Glomerular visceral epithelial cell (primary cell): ENCODE measurements around the gene EPC1.
A peak's percentile ranks its signal among the peaks of the same experiment; 100 is the strongest.
"Not testable (repeated sequence)": the region's sequence is repeated elsewhere in the genome, so short reads cannot be mapped to it uniquely, and the experiment has no call there.

Experiments used
- DNase-seq: peaks from one replicate; pipeline ENCODE4 v3.0.0-alpha.2; 2016; ENCODE audit errors: extremely low spot score

Gene EPC1

GRCh38 chr10:32271617-32272016 lies 75.3 kb downstream of the EPC1 start:
- no peak for DNase-seq

- no peak for DNase-seq
These were observed 77.4 kb downstream of the EPC1 start for GRCh38 chr10:32269343-32270100.

- no peak for DNase-seq
These were observed 78.2 kb downstream of the EPC1 start for GRCh38 chr10:32268788-32269187.

GRCh38 chr10:32266979-32267378 lies 80.0 kb downstream of the EPC1 start:
- no peak for DNase-seq

DNA sequence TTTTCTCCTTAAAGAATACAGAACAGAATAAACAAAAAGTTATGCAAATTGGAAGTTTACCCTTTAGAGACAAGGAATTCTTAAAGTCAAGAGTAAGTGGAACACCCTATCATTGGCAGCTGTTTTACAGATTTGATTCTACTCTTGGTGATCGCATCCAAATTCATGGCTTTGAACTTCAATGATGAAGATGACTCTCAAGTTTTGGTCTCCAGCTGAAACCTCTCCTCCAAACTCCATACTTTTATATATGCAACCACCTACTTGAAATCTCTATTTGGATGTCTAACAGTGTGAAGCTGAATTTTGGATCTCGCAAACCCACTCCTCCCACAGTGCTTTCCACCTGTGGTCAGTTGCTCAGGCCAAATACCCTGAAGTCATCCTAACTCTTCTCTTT lies 80.4 kb downstream of the EPC1 start:
- DNase-seq = no peak

GRCh38 chr10:32265756-32266155 lies 81.2 kb downstream of the EPC1 start:
- DNase-seq = no peak

GRCh38 chr10:32263300-32263699 lies 83.7 kb downstream of the EPC1 start:
- peak; percentile 47 for DNase-seq

GRCh38 chr10:32259551-32259950 lies 87.4 kb downstream of the EPC1 start:
- no peak for DNase-seq

- peak; percentile 39 for DNase-seq
These were observed 90.1 kb downstream of the EPC1 start for GRCh38 chr10:32256613-32257437.

DNA sequence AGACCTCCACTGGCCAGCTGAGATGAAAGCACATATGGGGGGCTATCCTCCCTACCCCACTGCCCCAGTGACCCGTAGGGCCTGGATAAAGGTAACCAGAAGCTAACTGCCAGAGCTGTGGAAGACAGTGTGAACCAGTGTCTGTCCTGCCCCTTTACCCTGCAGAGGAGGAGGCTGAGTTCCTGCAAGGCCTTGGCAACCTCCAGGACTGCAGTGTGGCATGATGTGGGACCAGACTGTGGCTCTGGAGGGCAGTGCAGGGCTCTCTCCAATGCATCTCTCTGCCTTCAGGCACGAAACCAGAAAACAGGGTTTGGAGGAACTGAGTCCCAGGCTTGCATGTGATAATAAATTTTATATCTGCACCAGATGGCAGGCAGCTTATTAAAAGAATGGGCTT lies 93.1 kb downstream of the EPC1 start:
- no peak for DNase-seq

- DNase-seq = peak; percentile 26
These were observed 93.7 kb downstream of the EPC1 start for GRCh38 chr10:32253276-32253675.

- DNase-seq = not testable (repeated sequence)
These were observed 96.5 kb downstream of the EPC1 start for GRCh38 chr10:32250489-32250888.

DNA sequence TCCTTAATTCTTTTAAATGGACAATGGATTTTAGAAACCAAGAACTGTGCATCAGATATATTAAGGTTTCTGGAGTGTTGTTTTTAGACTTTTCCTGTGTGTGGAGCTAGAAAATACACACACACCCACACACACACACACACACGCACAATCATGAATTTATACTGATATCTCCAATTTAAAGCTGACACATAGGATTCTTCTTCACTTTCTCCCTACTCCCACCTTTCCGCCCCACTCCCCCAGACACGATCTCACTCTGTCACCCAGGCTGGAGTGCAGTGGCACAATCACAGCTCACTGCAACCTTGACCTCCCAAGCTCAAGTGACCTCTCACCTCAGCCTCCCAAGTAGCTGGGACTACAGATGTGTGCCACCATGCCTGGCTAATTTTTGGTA lies 100.3 kb downstream of the EPC1 start:
- DNase-seq = no peak

DNA sequence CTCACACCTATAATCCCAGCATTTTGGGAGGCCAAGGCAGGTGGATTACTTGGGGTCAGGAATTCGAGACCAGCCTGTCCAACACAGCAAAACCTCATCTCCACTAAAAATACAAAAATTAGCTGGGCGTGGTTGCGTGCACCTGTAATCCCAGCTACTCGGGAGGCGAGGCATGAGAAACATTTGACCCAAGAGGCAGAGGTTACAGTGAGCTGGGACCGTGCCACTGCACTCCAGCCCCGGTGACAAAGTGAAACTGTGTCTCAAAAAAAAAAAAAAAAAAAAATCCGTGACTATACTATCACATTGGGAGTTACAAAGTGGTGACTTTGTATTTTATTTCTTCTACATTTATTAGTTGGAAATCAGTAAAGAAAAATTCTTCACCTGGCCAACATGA lies 101.2 kb downstream of the EPC1 start:
- no peak for DNase-seq

DNA sequence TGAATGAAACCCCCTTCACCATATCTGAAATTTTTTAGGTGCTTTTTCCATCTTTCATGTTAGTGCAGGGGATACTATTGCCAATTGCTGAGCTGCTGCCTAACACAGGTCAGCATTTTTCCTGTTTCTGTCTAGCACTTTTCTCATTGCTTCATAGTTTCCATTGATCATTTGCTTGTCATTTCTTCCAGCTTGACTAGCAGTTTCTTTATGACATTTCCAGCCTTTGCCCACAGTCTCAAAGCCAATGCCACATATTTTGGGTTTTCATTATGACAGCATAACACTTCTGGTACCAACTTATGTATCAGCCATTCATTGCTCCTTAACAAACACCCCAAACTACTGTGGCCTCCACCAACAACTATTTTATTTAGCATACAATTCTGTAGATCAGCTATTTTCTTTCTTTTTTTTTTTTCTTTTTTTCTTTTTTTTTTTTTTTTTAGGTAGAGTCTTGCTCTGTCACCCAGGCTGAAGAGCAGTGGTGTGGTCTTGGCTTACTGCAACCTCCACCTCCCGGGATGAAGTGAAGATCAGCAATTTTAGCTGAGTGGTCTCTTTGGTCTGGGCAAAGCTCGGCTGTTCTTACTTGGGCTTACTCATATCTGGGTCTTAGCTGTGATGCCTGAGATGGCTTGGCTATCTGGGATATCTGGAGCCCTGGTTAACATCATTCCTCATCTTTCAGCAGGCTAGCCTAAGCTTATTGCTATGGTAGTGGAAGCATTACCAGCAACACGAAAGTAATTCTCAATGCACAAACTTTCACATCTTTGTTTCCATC lies 102.3 kb downstream of the EPC1 start:
- DNase-seq = no peak

DNA sequence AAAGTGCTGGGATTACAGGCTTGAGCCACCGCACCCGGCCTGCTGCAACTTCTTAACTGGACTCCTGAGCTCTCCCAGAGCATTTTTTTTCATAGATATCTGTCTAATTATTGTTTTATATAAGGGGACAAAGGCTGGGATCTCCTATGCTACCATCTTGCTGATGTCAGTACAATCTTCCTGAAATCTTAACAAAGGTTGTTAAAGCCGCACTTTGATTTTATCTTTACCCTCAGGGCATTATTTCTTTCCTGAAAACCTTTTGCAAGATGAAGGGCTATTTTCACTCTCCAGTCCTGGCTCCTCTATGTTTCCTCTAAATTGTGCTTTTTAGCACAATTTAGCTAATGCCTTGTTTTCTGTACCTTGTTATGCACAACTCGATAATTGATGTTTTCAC lies 102.9 kb downstream of the EPC1 start:
- no peak for DNase-seq

GRCh38 chr10:32241946-32242345 lies 105.0 kb downstream of the EPC1 start:
- no peak for DNase-seq

DNA sequence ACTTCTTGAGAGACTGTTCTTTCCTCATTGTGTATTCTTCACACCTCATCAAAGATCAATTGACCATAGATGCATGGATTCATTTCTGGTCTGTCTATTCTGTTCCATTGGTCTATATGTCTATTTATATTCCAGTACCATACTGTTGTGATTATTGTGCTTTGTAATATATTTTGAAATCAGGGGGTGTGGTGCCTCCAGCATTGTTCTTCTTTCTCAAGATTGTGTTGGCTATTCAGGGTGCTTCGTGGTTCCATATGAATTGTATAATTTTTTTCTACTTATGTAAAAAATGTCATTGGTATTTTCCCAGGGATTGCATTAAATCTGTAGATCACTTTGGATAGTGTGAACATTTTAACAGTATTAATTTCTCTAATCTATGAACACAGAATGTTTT lies 106.5 kb downstream of the EPC1 start:
- DNase-seq = no peak

DNA sequence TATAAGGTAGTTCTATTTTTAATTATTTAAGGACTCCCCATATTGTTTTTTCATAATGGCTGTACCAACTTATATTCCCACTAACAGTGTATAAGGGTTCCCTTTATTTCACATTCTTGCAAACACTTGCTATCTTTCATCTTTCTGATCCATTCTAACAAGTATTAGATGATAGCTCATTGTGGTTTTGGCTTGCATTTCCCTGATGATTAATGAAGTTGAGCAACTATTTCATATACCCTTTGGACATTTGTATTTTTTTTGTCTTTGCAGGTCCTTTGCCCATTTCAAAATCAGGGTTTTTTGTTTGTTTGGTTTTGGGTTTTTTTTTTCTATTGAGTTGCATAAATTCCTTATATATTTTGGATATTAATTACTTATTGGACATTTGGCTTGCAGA lies 107.2 kb downstream of the EPC1 start:
- DNase-seq = no peak

DNA sequence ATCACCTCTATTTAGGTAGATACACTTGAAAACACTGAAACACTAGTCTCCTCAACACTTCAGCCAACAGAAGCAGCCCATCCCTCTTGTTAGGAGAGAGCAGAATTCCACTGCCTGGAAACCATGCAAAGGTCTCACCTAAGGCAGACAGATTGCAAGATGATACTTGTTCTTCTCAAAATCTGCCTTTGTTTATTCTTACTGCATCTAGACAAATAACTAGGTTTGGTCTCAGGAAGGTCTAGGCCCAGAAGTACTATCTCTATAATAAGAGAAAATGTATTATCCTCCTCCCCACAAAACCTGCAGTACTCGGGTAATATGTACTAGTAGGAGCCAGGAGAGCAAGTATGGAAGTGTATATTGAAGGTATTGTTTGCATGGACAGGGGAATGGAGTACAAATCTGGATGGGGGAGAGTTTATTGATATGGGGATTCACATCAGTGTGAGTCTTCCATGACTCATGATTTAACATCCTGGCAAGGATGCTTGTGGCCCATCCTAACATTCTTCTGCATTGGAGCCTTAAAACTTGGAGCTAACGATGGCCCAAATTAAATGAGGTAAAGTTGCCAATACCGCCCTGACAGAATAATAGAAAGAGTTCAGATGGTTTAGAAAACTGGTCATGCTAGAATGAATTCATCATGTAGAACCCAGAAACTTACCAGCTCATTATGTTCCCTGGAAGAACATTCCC lies 109.2 kb downstream of the EPC1 start:
- DNase-seq = peak; percentile 25

DNA sequence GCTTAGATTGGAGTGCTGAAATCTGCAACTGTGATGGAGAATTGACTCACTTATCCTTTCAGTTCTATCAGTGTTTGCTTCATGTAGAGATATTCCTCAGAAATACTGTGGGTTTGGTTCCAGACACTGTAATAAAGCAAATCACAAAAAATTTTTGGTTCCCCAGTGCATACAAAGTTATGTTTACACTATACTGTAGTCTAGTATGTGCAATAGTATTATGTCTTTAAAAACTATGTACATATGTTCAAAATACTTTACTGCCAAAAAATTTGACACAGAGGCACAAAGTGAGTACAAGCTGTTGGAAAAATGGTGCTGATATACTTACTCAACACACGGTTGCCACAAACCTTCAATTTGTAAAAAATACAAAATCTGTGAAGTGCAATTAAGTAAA lies 112.5 kb downstream of the EPC1 start:
- no peak for DNase-seq

- DNase-seq = not testable (repeated sequence)
These were observed 113.6 kb downstream of the EPC1 start for GRCh38 chr10:32233375-32233774.
